SK-N-SH treated with all-trans-retinoic acid at 6 μM for 48 hours (cell line): ENCODE measurements around the gene SRPK2.

Source experiments
- BACH2 ChIP-seq: fragments of 250-450 bp; sonication (Bioruptor Pico); IDR thresholded peaks from 2 replicates; pipeline ENCODE4 v1.9.0; 2021; ENCODE audit warnings: mild to moderate bottlenecking, borderline replicate concordance
- PPARA ChIP-seq: fragments of 250-450 bp; sonication (Bioruptor Pico); IDR thresholded peaks from 2 replicates; pipeline ENCODE4 v1.5.0; 2020; ENCODE audit warnings: mild to moderate bottlenecking, borderline replicate concordance
- ZNF8 ChIP-seq: fragments of 450-650 bp; formaldehyde crosslinking; IDR thresholded peaks from 2 replicates; pipeline ENCODE4 v1.5.0; 2020; ENCODE audit warnings: mild to moderate bottlenecking, moderate library complexity
- TF ChIP-seq, protein P1 (sequence below): fragments of 250-450 bp; sonication (Bioruptor Pico); IDR thresholded peaks from 2 replicates; pipeline ENCODE4 v1.5.1; 2020; ENCODE audit warnings: low read depth, mild to moderate bottlenecking, moderate library complexity
- TF ChIP-seq, protein P2 (sequence below): fragments of 250-450 bp; sonication (Bioruptor Pico); IDR thresholded peaks from 2 replicates; pipeline ENCODE4 v1.5.0; 2020; ENCODE audit warnings: mild to moderate bottlenecking, moderate library complexity

GRCh38 chr7:105202616-105203015 lies 186.1 kb downstream of the SRPK2 start:
- TF ChIP-seq, protein P1, sequence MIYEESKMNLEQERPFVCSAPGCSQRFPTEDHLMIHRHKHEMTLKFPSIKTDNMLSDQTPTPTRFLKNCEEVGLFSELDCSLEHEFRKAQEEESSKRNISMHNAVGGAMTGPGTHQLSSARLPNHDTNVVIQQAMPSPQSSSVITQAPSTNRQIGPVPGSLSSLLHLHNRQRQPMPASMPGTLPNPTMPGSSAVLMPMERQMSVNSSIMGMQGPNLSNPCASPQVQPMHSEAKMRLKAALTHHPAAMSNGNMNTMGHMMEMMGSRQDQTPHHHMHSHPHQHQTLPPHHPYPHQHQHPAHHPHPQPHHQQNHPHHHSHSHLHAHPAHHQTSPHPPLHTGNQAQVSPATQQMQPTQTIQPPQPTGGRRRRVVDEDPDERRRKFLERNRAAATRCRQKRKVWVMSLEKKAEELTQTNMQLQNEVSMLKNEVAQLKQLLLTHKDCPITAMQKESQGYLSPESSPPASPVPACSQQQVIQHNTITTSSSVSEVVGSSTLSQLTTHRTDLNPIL (CRISPR knock-in tag), result no peak
- TF ChIP-seq BACH2 (CRISPR knock-in tag) (no peak), ZNF8 (CRISPR knock-in tag) (no peak), PPARA (CRISPR knock-in tag) (no peak)
- TF ChIP-seq, protein P2, sequence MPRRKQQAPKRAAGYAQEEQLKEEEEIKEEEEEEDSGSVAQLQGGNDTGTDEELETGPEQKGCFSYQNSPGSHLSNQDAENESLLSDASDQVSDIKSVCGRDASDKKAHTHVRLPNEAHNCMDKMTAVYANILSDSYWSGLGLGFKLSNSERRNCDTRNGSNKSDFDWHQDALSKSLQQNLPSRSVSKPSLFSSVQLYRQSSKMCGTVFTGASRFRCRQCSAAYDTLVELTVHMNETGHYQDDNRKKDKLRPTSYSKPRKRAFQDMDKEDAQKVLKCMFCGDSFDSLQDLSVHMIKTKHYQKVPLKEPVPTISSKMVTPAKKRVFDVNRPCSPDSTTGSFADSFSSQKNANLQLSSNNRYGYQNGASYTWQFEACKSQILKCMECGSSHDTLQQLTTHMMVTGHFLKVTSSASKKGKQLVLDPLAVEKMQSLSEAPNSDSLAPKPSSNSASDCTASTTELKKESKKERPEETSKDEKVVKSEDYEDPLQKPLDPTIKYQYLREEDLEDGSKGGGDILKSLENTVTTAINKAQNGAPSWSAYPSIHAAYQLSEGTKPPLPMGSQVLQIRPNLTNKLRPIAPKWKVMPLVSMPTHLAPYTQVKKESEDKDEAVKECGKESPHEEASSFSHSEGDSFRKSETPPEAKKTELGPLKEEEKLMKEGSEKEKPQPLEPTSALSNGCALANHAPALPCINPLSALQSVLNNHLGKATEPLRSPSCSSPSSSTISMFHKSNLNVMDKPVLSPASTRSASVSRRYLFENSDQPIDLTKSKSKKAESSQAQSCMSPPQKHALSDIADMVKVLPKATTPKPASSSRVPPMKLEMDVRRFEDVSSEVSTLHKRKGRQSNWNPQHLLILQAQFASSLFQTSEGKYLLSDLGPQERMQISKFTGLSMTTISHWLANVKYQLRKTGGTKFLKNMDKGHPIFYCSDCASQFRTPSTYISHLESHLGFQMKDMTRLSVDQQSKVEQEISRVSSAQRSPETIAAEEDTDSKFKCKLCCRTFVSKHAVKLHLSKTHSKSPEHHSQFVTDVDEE, result no peak
